Ectodermal cell (in vitro differentiated cells): Measurements from ENCODE around the gene PBX1. TPM values are rescaled to one million over a fixed set of nuclear protein-coding genes. Genes with fewer than 3 reads are reported as not detected.

Experiments
- H3K27ac ChIP-seq: 2 replicates; pipeline ENCODE4 v1.7.0; 2013; ENCODE audit warnings: mild to moderate bottlenecking, low read depth, low read length; ENCODE audit not compliant: insufficient read depth, poor library complexity, severe bottlenecking
- H3K27me3 ChIP-seq: 2 replicates; pipeline ENCODE4 v1.7.0; 2013; ENCODE audit warnings: mild to moderate bottlenecking, low read length; ENCODE audit not compliant: insufficient read depth, control insufficient read depth, poor library complexity, severe bottlenecking
- H3K36me3 ChIP-seq: one replicate; pipeline ENCODE4 v1.7.0; 2013; ENCODE audit warnings: low read length; ENCODE audit not compliant: control insufficient read depth, insufficient read depth
- H3K4me1 ChIP-seq: one replicate; pipeline ENCODE4 v1.7.0; 2013; ENCODE audit warnings: low read length; ENCODE audit not compliant: control insufficient read depth, insufficient read depth
- H3K4me3 ChIP-seq: 2 replicates; pipeline ENCODE4 v1.7.0; 2013; ENCODE audit warnings: low read depth, low read length, control low read depth; ENCODE audit not compliant: insufficient read depth
- H3K9me3 ChIP-seq: 2 replicates; pipeline ENCODE4 v1.7.0; 2013; ENCODE audit warnings: mild to moderate bottlenecking, low read length, moderate library complexity; ENCODE audit not compliant: control insufficient read depth
- WGBS, 2 experiments: methylation state at CpG; one replicate each; pipeline ENCODE4 v1.1.7; 2013; ENCODE audit warnings: missing lambda C conversion rate in 2 of 2; 5-methylcytosine and 5-hydroxymethylcytosine counted together
- polyA plus RNA-seq, 4 experiments: library from polyadenylated mRNA; stranded (reverse); fragments of 50-300 nt; gene quantifications; one replicate each; pipeline ENCODE4 v1.2.3, GENCODE V29; 2013

Gene PBX1
- polyA plus RNA-seq (2013, experiment 1 of 4): 97.2 TPM
- 92.0 TPM for polyA plus RNA-seq (2013, experiment 2 of 4)
- 72.5 TPM for polyA plus RNA-seq (2013, experiment 3 of 4)
- 89.3 TPM for polyA plus RNA-seq (2013, experiment 4 of 4)

DNA sequence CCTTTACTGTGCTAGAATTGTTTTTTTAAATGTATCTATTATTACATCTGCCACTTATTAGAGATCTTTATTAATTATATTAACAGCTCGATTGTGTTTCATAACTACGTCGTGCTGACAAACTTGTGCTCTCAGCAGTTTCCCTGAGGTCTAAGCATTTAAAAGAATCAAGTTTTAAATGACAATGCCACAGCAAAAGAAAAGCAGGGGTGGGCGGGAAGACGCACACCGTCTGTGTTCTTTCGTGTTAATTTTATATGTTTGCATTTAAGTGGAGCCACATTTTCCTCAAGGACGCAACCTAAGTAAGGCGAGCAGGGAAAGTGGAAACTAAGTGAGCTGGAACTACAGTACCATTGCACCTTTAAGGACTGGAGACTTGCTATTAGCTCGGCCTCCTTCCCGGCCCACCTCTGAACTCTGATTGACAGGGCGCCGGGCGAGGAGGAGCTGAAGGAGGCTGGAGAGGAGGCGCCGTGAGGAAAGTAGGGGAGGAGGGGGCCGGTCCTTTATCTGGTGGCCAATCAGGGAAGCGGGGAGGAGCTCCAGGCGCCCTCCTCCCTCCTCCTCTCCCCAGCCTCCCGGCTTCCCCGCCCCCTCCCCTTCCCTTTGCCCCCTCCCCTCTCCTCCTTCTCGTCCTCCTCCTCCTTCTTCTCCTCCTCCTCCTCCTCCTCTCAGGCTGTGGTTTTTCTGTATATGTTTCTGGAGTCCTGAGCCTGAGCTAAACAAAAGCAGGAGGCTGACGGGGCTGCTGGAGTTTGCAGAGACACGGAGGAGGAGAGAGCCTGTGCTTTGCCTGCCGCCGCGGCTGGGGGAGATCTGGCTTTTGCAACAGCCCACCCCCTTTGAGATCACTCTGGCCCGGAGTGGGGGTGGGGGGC, at the start of gene PBX1:
Gene PBX1, plus strand, starts transcription at position 724 of the 881 bp plus-strand sequence.
- peak within 1 kb of the TSS; percentile 83 for H3K27ac ChIP-seq
- no peaks in the 10 kb centered on the region for H3K27me3 ChIP-seq
- no peaks in the 10 kb centered on the region for H3K4me1 ChIP-seq
- H3K4me3 ChIP-seq: peak within 1 kb of the TSS; percentile 73
- no peaks in the 10 kb centered on the region for H3K36me3 ChIP-seq
- WGBS, 2 experiments: 2 to 4% methylated on average over 19 to 25 of the region's 28 CpGs
- H3K9me3 ChIP-seq: no peaks in the 10 kb centered on the region

- Histone ChIP-seq H3K4me1 (peaks cover 10% of the 10 kb centered on the region), H3K27ac (no peak overlapping the region), H3K4me3 (no peak overlapping the region), H3K27me3 (no peaks in the 10 kb centered on the region), H3K36me3 (no peaks in the 10 kb centered on the region), H3K9me3 (no peaks in the 10 kb centered on the region)
- WGBS, 2 experiments: 88 to 89% methylated on average over 1 of the region's 1 CpG
Measured at GRCh38 chr1:164510435-164510834, 48.5 kb upstream of the PBX1 start.

DNA sequence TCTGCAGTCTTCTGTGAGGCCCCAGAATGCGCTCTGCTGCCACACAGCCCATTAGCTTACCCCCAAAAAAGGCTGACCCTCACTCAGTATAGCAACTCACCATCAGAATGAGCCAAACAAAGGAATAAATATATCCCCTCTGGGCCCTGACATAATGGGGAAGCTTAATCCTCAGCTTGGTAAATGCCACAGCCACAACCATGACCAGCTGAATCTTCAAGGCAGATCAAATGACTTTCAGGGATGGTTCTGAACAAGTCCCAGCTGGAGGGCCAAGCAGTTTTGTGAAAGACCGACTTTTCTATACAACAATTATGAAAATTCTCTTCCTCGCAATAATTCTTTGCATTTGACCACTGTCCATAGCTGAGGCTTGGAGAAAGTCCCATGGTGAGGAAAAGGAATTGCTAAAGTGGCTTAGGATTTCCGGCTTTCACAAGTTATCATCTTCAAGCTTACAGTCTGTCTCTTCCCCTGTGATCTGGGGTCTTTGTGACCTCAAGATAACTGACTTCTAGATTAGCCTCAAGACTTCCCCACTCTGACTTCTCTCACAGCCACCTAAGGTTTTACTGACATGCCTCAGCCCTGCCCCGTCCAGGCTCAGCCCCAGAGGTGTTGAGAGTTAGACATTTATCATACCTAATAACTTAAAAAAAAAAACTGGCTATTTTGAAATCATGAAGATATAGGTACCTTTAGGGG, 47.8 kb upstream of the PBX1 start:
- Histone ChIP-seq H3K9me3 (no peaks in the 10 kb centered on the region), H3K27ac (no peak overlapping the region), H3K27me3 (no peaks in the 10 kb centered on the region), H3K4me1 (peaks cover 17% of the 10 kb centered on the region), H3K4me3 (no peak overlapping the region), H3K36me3 (no peaks in the 10 kb centered on the region)
- WGBS, 2 experiments: 85 to 86% methylated on average over 4 to 5 of the region's 5 CpGs

DNA sequence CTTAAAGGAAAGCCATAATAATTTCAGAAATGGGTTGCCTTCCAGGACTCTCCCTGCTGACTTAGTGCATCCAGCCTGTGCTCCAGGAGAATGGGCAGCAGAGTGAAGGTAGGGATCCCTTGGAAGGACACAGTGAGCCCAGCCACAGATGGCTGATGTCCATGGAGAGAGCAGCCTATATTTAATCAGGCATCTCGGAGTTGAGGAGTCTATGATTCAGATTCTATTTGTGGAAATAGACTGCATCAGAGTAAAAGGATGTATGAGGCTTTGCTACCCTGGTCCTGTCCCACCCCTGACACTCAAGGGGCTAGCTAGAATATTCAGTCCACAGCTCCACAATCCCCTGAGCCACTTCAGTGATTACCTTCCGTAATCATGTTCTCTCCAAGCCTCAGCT, 43.8 kb upstream of the PBX1 start:
- H3K9me3 ChIP-seq: no peaks in the 10 kb centered on the region
- 95 to 97% methylated on average over 2 of the region's 2 CpGs for WGBS, 2 experiments
- H3K36me3 ChIP-seq: no peaks in the 10 kb centered on the region
- no peak overlapping the region for H3K4me3 ChIP-seq
- H3K27me3 ChIP-seq: no peaks in the 10 kb centered on the region
- H3K27ac ChIP-seq: no peak overlapping the region
- peaks cover 36% of the 10 kb centered on the region for H3K4me1 ChIP-seq

DNA sequence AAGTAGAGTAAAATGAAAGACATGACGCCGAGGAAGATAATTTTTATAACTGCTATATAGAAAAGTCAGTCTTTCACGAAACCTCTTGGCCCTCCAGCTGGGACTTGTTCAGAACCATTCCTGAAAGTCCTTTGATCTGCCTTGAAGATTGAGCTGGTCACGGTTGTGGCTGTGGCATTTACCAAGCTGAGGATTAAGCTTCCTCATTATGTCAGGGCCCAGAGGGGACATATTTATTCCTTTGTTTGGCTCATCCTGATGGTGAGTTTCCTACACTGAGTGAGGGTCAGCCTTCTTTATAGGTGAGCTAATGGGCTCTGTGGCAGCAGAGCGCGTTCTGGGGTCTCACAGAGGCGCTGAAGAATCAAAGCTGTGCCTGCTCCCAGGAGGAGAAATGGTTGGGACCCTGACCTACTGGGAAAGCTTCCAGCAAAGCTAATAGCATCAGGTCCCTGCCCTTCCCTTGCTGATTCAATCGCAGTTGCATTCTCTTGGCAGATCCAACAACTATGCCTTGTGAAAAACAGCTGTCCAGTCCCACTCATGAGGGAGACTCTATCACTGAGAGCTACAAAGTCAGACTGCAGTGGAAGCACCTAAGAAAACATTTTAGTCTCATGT, 43.2 kb upstream of the PBX1 start:
- H3K27ac ChIP-seq: peak overlapping the region; percentile 52
- no peaks in the 10 kb centered on the region for H3K9me3 ChIP-seq
- H3K4me1 ChIP-seq: peaks cover 36% of the 10 kb centered on the region
- H3K36me3 ChIP-seq: no peaks in the 10 kb centered on the region
- H3K4me3 ChIP-seq: no peak overlapping the region
- 71 to 75% methylated on average over 8 of the region's 8 CpGs for WGBS, 2 experiments
- no peaks in the 10 kb centered on the region for H3K27me3 ChIP-seq

DNA sequence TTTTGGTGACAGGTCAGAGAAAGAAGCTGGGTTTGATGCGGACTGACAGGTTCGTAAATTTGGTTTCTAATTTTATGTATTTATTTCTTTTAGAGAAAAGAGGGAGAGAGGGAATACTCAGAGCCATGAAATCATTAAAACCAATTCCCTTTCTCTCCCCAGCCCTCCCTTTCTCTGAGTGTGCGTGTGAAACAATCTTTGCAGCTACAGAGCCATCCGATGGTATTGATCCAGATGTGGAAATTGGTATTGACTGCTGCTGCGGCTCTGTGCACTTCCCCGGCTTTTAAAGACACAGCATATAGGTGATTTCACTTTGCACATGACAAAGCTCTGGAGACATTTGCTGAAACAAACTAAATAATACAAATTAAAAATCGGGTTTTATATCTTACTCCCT, 42.4 kb upstream of the PBX1 start:
- 90 to 94% methylated on average over 7 of the region's 7 CpGs for WGBS, 2 experiments
- no peaks in the 10 kb centered on the region for H3K36me3 ChIP-seq
- H3K27me3 ChIP-seq: no peaks in the 10 kb centered on the region
- no peak overlapping the region for H3K4me3 ChIP-seq
- no peaks in the 10 kb centered on the region for H3K9me3 ChIP-seq
- H3K27ac ChIP-seq: no peak overlapping the region
- peaks cover 36% of the 10 kb centered on the region for H3K4me1 ChIP-seq

DNA sequence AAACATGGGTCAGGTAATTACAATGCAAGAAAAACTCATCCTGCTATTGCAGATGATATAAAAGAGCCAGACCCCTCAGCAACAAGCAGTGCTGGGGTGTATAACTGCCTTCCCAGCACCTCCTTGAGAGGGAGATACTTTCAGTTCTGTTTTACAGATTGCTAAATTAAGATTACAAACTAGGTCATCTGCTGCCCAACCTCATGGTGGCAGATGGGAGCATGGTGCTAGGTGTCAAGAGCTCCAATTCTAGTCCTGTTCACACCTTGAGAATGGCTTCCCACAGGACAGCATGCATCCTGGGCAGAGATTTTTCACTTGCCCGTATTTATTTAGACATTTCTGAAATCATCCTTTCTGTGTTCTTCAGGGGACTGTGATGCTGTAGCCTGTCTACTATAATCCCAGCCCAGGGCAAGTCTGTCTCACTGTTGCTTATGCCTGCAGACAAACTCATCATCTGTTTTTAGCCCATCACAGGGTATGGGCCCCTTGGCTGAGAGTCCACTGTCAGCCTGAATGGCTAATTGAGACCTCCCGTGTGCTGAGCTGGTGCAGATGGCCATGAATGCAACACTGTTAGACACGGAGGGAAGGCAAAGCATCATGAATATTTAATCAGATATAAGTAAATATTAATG, 40.2 kb upstream of the PBX1 start:
- no peaks in the 10 kb centered on the region for H3K9me3 ChIP-seq
- no peak overlapping the region for H3K4me3 ChIP-seq
- no peak overlapping the region for H3K27ac ChIP-seq
- peaks cover 36% of the 10 kb centered on the region for H3K4me1 ChIP-seq
- no peaks in the 10 kb centered on the region for H3K27me3 ChIP-seq
- no peaks in the 10 kb centered on the region for H3K36me3 ChIP-seq
- WGBS, 2 experiments: 95 to 97% methylated on average over 2 of the region's 3 CpGs

DNA sequence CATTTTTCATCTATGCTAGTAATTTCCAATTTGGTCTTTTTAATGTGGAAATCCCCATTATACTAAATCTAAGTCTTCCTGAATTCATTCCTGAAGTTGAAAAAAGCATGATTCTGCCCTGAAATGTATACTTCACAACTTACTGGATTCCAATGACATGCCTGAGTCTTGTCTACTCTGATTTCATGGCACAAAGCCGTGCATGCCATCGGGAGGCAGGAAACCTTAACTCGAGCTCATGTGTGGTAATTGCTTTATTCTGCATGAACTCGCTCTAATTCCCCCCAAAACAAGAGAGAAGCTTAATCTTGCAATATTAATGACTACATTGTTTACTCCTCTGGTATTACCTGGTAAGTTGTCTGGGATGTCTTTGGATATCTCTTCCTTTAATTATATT, 39.6 kb upstream of the PBX1 start:
- no peaks in the 10 kb centered on the region for H3K9me3 ChIP-seq
- no peak overlapping the region for H3K27ac ChIP-seq
- H3K27me3 ChIP-seq: no peaks in the 10 kb centered on the region
- WGBS, 2 experiments: 91 to 100% methylated on average over 3 to 4 of the region's 4 CpGs
- H3K36me3 ChIP-seq: no peaks in the 10 kb centered on the region
- H3K4me3 ChIP-seq: no peak overlapping the region
- H3K4me1 ChIP-seq: peaks cover 35% of the 10 kb centered on the region

DNA sequence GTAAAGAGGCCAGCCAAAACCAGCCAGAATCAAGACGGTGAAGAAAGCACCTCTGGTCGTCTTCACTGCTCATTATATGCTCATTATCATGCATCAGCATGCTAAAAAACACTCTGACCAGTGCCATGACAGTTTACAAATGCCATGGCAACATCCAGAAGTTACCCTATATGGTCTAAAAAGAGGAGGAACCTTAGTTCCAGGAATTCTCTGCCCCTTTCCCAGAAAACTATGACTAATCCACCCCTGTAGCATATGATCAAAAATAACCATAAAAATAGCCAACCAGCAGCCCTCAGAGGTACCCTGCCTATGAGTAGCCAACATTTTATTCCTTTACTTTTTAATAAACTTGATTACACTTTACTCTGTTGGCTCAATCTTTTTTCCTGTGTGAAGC, 34.2 kb upstream of the PBX1 start:
- 76 to 91% methylated on average over 2 of the region's 2 CpGs for WGBS, 2 experiments
- no peak overlapping the region for H3K27ac ChIP-seq
- H3K4me3 ChIP-seq: no peak overlapping the region
- H3K36me3 ChIP-seq: no peaks in the 10 kb centered on the region
- H3K4me1 ChIP-seq: no peaks in the 10 kb centered on the region
- H3K27me3 ChIP-seq: no peaks in the 10 kb centered on the region
- no peaks in the 10 kb centered on the region for H3K9me3 ChIP-seq
